Measurements from ENCODE around the gene NCAM2.
"Not testable (repeated sequence)": the region's sequence is repeated elsewhere in the genome, so short reads cannot be mapped to it uniquely, and the experiment has no call there.

Gene NCAM2

DNA sequence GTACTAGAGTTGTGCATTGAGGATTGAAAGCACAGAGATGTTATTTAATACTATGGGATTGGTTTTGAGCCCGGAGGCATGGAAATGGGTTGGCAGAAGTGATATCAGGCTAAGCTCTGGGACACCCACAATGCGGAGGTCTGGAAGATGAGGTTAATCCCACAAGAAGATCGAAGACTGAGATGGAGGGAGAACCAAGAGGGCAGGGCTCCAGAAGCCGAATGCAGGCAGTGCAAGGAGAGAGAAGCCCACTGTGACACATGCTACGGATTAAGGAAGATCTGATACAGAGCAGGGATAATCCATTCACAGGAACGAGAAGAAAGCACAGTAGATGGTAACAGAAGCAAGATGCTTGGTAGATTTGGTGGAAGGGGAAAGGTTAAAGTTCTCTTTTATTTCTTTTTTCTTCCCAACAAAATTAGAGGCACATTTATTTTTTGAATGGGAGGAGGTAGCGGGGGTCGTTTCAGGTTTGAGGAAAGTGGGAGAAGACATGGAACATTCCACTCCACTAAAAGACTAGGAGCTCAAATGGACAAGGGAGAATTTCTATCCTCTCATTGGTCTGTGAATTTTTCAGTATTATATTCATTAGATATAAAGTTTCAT lies 113.2 kb downstream of the NCAM2 start:
- DNase-seq: no peak

DNA sequence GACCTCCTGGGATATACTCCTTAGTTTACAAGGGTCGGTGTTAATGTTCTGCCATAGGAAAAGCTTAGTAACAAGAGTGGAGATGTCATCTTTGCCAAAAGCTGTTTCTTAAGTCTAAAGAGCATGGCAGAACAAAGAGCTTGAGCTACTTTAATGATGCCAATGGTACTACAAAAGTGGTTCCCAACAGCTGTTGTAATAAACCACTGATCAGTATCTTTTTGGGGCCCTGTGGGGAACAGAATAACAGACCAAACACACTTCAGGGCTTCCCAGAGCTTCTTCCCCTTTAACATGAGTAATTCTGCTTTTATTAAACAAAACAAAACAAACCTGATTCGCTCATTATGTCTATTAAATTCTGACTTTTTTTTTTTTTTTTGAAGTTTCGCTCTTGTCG lies 116.3 kb downstream of the NCAM2 start:
- DNase-seq: no peak

DNA sequence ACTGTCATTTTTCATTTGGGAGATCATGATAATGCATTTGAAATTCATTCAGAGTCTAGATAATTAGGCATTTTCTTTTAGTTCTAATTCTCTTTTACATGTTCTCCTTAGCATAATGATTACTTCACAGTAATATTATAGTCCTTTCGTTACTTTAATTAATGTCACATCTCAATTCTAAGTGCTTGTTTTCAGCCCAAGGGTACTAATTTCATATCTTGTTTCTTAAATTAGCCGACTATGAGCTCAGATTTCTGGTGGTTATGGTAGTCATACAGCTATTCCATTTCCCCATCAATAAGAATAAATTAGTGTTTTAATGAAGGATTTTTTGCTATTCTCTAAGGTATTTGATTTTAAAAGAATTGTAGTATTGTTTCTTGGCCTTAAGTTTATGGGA lies 120.9 kb downstream of the NCAM2 start:
- no peak for DNase-seq

DNA sequence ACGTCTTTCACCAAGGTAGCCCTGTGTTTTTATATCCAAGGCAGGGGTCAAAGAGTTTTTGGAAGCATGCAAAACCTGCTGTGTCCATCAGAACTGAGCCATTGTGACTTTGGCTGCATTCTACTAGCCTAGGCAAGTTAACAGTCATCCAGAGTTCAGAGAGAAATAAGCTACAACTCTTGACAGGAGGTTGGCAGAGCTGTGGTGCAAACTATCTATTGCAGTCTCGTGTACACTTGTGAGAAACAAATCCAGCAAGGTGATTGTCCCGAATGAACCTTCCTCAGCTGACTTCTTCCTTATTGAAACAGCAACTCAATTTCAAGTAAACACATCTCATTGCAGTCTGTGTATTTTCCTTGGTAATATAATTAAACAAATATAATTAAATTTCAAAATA lies 124.5 kb downstream of the NCAM2 start:
- no peak for DNase-seq

DNA sequence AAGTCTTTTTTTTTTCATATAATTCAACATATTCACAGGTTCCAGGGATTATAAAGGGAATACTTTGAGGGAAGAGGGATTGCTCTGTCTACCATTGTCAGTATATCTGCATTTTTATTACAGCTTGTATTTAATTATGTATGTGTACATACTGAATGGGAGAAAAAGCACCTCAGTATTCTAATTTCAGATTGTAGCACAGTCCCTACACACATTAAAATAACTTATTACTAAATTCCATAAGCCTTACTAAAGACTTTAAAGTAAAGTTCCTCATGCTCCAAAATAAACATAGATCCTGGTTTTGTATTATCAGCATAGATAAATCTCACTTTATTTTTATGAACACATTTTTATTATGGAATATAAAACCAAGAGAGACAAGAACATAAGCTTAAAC lies 134.2 kb downstream of the NCAM2 start:
- no peak for DNase-seq

DNA sequence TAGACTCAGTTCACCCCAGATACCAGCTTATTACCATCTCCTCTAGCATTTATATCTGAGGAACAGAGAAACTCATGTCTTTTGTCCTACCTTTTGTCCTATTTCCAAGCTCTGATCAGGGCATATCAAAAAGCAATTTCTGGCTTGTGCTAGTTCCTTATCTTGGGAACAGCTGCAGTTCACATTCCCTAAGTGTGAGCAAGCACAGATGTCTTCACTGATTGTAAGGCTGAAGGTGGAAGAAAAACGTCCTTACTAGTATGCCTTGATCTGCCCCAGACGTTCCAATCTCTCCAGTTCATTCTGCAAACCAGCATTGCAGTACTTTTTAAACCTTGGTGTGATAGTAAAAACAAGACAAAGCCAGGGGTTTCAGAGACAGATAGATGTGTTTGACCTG lies 139.8 kb downstream of the NCAM2 start:
- no peak for DNase-seq

DNA sequence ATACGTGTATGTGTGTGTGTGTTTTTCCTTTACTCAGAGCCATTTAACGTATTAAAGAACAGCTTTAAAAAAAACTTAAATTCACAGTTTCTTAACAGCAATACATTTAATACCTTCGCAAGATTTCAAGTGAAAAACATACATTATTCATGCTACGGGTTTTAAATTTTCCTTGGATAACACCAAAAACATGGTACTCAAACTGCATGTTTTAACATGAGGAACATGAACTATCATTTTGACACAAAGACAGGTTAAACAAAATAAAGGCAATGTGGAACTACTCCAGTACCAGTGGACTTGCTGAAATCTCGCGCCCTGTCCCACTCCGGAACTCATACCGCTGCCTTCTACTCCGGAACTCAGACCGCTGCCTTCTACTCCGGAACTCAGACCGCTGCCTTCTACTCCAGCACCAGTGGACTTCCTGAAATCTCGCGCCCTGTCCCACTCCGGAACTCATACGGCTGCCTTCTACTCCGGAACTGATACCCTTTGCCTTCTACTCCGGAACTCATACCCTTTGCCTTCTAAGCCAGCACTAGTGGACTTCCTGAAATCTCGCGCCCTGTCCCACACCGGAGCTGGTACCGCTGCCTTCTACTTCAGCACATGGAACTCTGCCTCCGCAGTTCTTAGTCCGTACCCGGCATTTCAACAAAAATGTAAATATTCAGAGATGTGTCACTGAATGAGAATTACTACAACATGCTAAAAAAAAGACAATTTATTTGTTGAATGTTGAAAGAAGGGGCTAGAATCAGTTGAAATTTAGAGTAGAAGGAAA lies 148.6 kb downstream of the NCAM2 start:
- DNase-seq: no peak

DNA sequence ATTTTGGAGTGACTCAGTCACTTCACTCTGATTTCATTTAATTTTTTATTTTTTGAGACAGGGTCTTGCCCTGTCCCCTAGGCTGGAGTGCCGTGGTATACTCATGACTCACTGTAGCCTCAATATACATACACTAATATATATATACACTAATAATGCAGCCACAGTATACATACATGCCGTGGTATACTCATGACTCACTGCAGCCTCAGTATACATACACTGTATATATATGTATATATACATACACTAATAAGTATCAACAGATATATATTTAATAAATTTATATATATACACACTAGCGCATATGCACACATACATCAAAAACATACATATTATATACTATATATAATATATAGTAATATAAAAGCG lies 149.2 kb downstream of the NCAM2 start:
- no peak for DNase-seq

DNA sequence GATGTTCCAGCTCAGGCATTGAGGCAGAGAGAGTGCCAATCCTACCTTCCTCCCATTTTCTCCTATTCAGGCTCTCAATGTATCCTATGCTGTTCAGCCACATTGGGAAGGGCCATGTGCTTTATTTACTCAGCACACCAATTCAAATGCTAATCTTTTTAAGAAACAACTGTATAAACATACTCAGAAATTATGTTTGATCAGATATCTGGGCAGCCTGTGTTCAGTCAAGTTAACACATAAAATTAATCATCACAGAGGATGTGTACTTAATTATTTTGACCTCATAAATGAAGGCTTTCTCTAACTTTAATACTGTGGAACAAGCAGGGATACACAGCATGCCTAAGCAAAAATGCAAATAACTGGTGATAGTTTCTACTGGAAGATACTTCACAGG lies 149.8 kb downstream of the NCAM2 start:
- DNase-seq: no peak

DNA sequence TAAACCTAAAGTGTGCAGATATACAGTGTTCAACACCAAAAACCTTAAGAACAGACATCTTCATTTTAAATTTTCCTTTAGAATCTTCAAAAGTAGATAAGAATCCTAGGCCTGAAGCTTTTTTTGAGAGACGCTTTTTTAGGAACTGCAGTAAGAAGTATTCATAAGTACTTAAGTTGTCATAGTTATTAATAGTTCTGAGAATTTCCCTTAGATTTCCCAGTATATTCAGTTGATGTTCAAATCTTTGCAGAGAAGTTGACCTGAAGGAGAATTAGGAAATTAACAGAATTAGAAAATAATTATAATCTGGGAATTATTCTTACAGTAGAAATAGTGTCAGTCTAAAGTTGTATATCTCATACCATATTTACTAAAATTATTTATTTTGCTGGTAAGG lies 150.3 kb downstream of the NCAM2 start:
- DNase-seq: no peak

DNA sequence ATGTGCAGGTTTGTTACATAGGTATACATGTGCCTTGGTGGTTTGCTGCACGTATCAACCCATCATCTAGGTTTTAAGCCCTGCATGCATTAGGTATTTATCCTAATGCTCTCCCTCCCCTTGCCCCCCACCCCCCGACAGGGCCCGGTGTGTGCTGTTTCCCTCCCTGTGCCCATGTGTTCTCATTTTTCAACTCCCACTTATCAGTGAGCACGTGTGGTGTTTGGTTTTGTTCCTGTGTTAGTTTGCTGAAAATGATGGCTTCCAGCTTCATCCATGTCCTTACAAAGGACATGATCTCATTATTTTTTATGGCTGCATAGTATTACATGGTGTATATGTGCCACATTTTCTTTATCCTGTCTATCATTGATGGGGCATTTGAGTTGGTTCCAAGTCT lies 151.2 kb downstream of the NCAM2 start:
- DNase-seq: not testable (repeated sequence)

DNA sequence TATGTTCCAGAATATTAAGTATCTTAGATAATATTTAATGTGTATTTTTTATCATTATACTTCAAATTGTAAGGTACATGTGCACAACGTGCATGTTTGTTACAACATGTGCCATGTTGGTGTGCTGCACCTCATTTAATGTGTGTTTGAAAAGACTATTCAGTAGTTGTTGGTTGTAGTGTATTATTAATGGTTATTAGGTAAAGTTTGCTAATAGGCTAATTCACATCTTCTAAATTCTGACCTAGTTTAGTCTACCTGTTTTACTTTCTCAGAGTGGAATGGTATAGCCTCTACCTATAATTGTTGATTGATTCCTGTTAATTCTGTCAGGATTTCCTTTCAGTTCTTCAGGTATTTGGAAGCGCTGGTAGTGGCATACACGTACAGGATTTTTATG lies 153.0 kb downstream of the NCAM2 start:
- DNase-seq: no peak

DNA sequence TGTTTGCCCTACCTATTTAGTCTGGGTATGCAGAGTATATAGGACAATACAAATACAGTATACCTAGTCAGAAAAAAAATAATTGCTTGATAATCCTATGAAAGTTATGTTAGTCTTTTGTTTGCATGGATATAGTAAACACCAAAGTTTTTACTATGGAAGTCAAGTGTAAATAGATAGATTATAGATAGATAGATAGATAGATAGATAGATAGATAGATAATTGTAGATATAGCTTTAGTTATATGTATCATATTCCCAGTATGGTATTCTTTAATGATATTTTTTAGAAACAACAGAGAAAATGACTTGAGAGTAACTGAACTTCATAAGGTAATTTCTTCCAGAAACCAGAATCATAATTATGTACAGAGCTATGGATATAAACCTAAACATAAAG lies 158.2 kb downstream of the NCAM2 start:
- no peak for DNase-seq

DNA sequence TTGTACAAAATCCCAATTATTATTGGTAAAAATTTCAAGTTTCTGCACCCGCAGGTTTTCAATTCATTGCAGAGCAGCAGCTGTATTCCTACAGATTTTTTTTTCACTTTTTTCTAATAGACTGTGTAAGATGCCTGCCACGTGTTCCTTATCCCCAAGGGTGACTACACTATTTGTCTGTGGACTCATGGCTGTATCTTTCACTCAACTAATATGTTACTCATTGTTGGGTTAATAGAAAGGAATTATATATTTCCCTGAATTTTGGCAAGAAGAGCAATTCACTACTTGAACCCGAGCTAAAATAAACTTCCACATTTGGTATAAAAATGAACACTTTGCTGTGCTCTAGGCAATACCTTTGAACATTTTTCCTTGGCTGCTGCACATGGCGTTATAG lies 158.7 kb downstream of the NCAM2 start:
- no peak for DNase-seq

DNA sequence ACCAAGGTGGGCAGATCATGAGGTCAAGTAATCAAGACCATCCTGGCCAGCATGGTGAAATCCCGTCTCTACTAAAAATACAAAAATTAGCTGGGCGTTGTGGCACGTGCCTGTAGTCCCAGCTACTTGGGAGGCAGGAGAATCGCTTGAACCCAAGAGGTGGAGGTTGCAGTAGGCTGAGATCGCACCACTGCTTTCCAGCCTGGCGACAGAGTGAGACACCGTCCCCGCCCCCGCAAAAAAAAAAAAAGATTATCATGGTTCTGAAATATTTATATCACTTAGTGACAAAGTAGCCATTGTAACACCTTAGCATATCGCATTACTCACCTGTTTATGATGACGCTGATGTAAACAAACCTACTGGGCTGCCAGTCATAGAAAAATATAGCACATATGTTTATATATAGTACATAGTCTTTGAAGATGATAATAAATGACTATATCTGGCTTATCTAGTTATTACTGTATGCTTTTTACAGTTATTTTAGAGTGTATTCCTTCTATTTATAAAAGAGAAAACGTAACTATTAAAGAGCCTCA lies 160.2 kb downstream of the NCAM2 start:
- DNase-seq: no peak

DNA sequence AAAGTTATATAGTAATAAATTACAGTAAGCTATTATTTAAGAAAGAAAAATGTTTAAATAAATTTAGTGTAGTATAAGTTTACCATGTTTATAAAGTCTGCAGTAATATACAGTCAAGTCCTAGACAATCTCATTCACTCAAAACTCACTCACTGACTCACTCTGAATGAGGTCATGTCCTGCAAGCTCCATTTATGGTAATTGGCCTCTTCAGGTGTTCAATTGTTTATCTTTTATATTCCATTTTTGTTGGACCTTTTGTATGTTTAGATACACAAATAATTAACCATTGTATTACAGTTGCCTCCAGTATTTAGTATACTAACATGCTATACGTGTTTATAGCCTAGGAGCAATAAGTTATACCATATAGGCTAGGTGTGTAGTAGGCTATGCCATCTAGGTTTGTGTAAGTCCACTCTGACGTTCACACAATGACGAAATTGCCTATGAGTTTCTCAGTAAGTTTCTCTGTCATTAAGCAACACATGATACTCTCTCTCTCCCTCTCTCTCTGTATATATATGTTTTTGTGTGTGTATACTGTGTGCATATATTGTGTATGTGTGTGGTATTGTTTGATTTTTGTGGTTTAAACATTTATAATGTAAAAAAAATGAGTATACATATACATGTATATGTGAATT lies 161.2 kb downstream of the NCAM2 start:
- DNase-seq: no peak

DNA sequence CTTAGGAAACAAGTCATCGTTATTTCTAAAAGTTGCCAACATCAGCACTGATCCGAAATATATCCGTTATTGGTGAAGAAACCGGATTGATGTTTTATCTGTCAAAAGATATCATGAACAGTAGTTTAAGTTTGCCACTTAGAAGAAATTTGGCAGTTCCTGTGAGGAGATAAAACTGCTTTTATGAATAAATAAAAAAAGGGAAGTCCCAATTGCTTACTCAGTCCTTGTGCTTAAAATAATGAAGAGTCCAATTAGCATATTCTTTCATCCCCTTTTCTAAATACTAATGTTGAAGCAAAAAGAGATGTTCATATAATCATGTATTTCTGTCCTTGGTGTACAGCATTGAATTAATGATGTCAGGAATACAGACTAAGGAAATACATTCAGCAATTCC lies 164.6 kb downstream of the NCAM2 start:
- DNase-seq: no peak

DNA sequence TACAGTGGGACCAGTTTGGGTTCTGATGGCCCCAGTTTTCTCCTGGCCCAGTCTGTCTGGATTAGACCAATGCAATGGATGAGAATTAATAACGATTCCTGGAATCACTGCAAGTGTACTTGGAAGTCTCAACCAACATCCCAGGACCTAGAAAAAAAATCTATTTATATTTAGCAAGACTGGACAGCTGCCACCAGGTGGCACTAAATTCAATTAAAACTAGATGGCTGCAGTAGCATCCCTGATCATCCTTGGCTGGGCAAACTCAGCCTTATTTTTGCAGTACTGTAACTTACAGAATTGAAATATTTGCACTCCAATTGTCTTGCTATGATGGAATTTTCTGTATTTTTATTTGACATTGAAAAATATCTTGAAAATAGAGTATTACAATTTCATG lies 165.7 kb downstream of the NCAM2 start:
- DNase-seq: peak; percentile 33

DNA sequence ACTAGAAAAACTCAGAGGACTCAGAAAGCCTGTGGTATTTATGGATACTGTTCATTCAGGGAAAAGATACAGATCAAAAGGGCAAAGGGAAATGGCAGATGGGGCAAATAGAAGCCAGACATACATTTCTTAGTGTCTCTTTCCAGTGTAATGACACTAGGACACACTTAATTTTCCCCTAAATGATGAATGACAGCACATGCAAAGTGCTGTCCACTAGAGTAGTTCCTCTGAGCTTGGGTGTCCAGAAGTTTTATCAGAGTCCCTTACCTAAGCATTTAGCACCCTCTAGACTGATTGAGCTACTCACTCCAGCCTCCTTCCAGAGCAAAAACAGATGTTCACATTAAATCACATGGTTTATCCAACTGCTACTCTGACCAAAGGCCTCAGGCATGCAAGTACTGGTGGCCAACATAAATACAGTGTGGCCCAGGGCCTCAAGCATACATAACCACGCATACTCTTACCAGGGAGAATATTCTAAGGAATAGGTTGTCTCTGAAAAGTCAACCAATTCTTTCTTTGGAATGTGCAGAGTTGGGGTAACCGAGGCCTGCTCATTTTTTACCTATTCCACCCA lies 166.9 kb downstream of the NCAM2 start:
- DNase-seq: no peak

DNA sequence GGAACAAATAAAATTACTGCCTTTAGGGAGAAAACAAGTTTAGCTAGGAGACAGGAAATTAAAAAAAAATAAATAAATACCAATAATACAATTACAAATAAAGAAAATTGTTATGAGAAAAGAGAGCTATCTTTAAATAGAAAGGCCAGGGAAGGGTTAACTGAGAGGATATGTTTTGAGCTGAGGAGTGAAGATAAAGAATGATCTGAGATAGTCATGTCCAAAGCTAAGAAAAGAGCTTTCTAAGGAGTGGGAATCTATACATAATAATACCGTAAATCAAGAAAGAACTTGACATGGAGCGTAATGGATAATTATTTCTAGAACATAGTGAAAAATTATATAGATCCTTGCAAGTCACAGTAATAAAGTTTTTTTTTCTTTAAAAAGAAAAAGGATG lies 176.5 kb downstream of the NCAM2 start:
- no peak for DNase-seq

DNA sequence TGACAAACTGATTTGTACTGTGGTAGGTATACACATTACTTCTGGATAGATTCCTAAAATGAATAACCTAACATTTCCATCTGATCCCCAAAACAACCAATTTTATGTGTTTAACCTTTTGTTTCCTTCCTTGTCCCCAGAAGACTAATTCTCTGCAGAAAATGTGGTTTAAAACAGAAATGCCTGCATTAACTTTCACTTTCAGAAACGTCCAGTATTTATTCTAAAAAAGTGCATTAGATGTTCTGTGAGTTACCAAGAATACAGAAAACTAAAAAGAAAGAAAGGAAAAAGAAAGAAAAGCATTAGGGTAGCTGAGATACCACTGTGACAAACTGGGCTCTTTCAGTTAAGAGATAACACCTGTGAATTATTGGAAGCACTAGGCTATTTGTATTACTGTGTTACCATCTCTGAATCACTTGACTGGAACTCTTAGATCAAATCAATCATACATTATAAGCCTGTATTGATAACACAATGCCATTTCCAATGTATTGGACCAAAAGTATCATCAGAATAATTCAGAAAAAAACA lies 177.7 kb downstream of the NCAM2 start:
- no peak for DNase-seq

DNA sequence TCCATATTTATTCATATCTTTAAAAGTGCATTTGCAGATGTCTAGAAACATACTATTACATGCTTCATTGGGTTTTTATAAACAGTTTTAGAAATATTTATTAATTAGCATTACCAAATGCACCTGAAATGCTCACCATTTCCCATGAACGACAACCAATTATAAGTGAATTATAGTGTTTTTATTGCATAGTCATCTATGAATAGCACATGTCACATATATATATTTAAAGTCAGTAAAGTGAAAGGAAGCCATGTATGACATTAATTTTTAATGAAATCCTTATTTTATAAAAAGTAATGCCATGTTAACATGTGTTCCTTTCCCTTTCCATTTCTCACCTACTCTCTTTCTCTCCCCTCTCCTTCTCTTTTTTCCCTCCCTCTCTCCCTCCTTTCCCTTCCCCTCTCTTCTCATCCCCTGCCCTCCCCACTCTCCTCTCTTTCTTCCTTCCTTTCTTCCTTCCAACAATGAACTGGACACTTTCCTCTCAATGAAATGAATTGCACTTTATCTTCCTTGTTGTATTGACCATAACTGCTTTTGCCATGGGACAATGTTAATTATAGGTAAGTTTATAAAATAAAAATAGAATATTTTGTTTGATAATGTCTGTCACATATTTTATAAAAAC lies 179.3 kb downstream of the NCAM2 start:
- DNase-seq: no peak

Measured in kidney glomerular epithelial cell (primary cell).